NCI-H187 (cell line): Measurements from ENCODE around the gene FUT2.
"Not testable (repeated sequence)": the region's sequence is repeated elsewhere in the genome, so short reads cannot be mapped to it uniquely, and the experiment has no call there.

ENCODE experiments used
- DNase-seq, 2 experiments: peaks; one replicate each; lab custom pipeline; 2025; lab: John Stamatoyannopoulos, UW

Gene FUT2

GRCh38 chr19:48702701-48703100, 6.9 kb downstream of the FUT2 start:
- no peak for DNase-seq

GRCh38 chr19:48703316-48703715, 7.5 kb downstream of the FUT2 start:
- no peak for DNase-seq

- no peak for DNase-seq
Measured at GRCh38 chr19:48705431-48705830, 9.7 kb downstream of the FUT2 start.

GRCh38 chr19:48708471-48708870, 12.7 kb downstream of the FUT2 start:
- DNase-seq: no peak

GRCh38 chr19:48711106-48711662, 15.4 kb downstream of the FUT2 start:
- no peak for DNase-seq

GRCh38 chr19:48713041-48713863, 17.5 kb downstream of the FUT2 start:
- no peak for DNase-seq

GRCh38 chr19:48713864-48714755, 18.3 kb downstream of the FUT2 start:
- DNase-seq: peak; percentile 97 to 99

GRCh38 chr19:48714759-48715675, 19.2 kb downstream of the FUT2 start:
- DNase-seq: no peak

- DNase-seq: no peak
Measured at GRCh38 chr19:48715681-48716171, 20.0 kb downstream of the FUT2 start.

- DNase-seq: no peak
Measured at GRCh38 chr19:48716562-48717291, 21.0 kb downstream of the FUT2 start.

GRCh38 chr19:48718106-48718505, 22.3 kb downstream of the FUT2 start:
- DNase-seq: not testable (repeated sequence)

- DNase-seq: no peak
Measured at GRCh38 chr19:48718711-48719231, 23.0 kb downstream of the FUT2 start.

GRCh38 chr19:48719263-48720171, 23.7 kb downstream of the FUT2 start, which contains the start of gene MAMSTR:
Gene MAMSTR (minus strand): TSS chr19:48719725. CDS start chr19:48719031, 694 bp downstream.
- no peak for DNase-seq

- DNase-seq: no peak
Measured at GRCh38 chr19:48720251-48720612, 24.5 kb downstream of the FUT2 start.

GRCh38 chr19:48720613-48721296, 25.0 kb downstream of the FUT2 start:
- DNase-seq: peak; percentile 98 to 99

- DNase-seq: no peak
Measured at GRCh38 chr19:48722196-48722708, 26.5 kb downstream of the FUT2 start.

GRCh38 chr19:48724796-48725753, 29.3 kb downstream of the FUT2 start:
- DNase-seq: no peak
